ENCODE data around the gene UPK2.

The UPK2 gene

DNA sequence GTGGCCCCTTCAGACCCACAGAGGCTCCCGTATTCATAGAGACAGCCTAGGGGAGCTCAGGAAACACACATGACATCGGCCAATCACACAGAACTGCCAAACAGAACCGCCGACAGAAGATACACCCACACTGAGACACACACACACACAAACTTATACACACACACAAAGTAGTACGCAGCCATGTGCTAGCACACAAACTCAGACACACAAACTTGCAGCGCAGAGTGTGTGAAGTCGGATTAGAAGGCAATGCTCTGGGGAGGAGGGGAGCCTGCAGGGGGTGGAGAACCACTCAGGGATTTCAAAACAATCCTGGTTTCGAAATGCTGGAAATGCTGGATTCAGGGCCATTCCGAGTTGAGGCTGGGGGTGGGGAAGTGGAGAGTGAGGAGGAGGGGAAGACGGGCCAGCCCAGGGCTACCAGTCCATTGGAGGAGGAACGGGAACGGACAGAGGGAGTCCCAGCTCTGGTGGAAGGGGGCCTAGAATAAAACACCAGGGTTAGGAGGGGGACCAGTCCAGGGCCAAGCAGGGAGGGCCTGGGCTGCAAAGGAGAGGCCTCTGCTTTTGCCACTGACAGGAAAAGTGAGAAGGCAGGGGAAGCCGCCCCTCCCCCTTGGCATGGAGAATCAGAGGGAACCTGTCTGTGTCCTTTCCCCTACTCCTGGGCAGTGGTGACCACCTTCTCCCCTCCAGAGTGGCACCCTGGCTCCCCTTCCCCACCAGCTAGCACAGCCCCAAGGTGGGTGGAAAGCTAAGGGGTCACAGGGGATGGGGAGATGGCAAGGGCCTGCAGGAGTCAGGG, 34.8 kb upstream of the UPK2 start:
- Histone ChIP-seq H3K4me3 (replicated peaks; ENCODE audit: insufficient read depth, low read length) (no peak overlapping the region), H3K27me3 (ENCODE audit: insufficient read depth, poor library complexity, severe bottlenecking) (no peaks in the 10 kb centered on the region), H3K27ac (replicated peaks) (no peak overlapping the region)
- peak in 1 of 2 experiments; percentile 40 for DNase-seq (ENCODE audit: low read depth in 1 of 2, low spot score in 1 of 2)
- TF ChIP-seq SPI1 (IDR thresholded peaks at IDR 0.05; ENCODE audit: borderline replicate concordance, low read depth) = no peak
- TF ChIP-seq, protein P1, sequence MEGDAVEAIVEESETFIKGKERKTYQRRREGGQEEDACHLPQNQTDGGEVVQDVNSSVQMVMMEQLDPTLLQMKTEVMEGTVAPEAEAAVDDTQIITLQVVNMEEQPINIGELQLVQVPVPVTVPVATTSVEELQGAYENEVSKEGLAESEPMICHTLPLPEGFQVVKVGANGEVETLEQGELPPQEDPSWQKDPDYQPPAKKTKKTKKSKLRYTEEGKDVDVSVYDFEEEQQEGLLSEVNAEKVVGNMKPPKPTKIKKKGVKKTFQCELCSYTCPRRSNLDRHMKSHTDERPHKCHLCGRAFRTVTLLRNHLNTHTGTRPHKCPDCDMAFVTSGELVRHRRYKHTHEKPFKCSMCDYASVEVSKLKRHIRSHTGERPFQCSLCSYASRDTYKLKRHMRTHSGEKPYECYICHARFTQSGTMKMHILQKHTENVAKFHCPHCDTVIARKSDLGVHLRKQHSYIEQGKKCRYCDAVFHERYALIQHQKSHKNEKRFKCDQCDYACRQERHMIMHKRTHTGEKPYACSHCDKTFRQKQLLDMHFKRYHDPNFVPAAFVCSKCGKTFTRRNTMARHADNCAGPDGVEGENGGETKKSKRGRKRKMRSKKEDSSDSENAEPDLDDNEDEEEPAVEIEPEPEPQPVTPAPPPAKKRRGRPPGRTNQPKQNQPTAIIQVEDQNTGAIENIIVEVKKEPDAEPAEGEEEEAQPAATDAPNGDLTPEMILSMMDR (IDR thresholded peaks at IDR 0.05; ENCODE audit: insufficient read depth, low read length) = no peak
- TF ChIP-seq, protein P2, sequence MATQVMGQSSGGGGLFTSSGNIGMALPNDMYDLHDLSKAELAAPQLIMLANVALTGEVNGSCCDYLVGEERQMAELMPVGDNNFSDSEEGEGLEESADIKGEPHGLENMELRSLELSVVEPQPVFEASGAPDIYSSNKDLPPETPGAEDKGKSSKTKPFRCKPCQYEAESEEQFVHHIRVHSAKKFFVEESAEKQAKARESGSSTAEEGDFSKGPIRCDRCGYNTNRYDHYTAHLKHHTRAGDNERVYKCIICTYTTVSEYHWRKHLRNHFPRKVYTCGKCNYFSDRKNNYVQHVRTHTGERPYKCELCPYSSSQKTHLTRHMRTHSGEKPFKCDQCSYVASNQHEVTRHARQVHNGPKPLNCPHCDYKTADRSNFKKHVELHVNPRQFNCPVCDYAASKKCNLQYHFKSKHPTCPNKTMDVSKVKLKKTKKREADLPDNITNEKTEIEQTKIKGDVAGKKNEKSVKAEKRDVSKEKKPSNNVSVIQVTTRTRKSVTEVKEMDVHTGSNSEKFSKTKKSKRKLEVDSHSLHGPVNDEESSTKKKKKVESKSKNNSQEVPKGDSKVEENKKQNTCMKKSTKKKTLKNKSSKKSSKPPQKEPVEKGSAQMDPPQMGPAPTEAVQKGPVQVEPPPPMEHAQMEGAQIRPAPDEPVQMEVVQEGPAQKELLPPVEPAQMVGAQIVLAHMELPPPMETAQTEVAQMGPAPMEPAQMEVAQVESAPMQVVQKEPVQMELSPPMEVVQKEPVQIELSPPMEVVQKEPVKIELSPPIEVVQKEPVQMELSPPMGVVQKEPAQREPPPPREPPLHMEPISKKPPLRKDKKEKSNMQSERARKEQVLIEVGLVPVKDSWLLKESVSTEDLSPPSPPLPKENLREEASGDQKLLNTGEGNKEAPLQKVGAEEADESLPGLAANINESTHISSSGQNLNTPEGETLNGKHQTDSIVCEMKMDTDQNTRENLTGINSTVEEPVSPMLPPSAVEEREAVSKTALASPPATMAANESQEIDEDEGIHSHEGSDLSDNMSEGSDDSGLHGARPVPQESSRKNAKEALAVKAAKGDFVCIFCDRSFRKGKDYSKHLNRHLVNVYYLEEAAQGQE (IDR thresholded peaks at IDR 0.05; ENCODE audit: insufficient replicate concordance, low read depth) = no peak
- no peak for TF ChIP-seq GABPA (IDR thresholded peaks at IDR 0.05; ENCODE audit: low read depth)
- TF ChIP-seq POLR2AphosphoS5 (IDR thresholded peaks at IDR 0.05; ENCODE audit: low read depth) = no peak

DNA sequence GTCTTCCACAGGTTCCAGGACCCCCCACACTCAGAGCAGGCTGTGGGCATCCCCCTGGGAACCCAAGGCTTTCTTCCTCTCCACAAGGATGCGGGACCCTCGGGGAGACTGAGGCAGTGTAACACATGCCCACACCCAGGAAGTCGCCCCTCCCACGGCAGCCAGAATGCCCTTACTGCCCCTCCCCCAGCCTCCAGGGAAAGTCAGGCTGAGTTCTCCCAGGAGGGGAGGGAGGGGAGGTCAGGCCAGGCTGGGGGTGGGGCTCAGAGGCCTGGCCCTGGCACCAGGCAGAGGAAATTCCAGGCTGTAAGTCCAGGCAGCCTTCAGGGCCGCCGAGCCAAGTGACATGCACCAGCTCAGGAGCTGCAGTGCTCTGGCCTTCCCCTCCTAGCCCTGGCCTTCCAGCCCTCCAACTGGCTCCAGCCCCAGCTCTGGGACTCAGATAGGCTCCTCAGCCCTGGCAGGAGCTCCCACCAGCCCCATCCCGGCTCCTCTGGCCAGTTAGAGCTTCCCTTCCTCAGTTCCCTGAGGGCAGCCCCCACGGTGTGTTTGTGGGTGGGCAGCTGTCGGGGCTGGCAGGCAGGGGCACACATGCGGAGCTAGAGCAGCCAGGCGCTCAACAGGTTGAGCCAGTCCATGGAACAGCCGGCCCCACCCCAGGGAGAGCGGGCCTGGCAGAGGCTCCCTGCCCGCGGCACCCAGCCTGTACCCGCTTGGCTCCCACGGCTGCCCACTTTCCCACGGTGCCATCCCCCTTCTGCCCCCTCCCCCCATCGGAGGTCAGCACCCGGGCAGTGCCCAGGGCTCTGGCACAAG, 34.0 kb upstream of the UPK2 start:
- no peak for DNase-seq (ENCODE audit: low read depth in 1 of 2, low spot score in 1 of 2)
- H3K27me3 ChIP-seq (ENCODE audit: insufficient read depth, poor library complexity, severe bottlenecking) = no peaks in the 10 kb centered on the region
- H3K4me3 ChIP-seq (replicated peaks; ENCODE audit: insufficient read depth, low read length) = no peak overlapping the region
- TF ChIP-seq SPI1 (IDR thresholded peaks at IDR 0.05; ENCODE audit: borderline replicate concordance, low read depth) (no peak), POLR2AphosphoS5 (IDR thresholded peaks at IDR 0.05; ENCODE audit: low read depth) (no peak), GABPA (IDR thresholded peaks at IDR 0.05; ENCODE audit: low read depth) (no peak)
- TF ChIP-seq, protein P1 (IDR thresholded peaks at IDR 0.05; ENCODE audit: insufficient read depth, low read length) = no peak
- TF ChIP-seq, protein P2 (IDR thresholded peaks at IDR 0.05; ENCODE audit: insufficient replicate concordance, low read depth) = no peak
- no peak overlapping the region for H3K27ac ChIP-seq (replicated peaks)

DNA sequence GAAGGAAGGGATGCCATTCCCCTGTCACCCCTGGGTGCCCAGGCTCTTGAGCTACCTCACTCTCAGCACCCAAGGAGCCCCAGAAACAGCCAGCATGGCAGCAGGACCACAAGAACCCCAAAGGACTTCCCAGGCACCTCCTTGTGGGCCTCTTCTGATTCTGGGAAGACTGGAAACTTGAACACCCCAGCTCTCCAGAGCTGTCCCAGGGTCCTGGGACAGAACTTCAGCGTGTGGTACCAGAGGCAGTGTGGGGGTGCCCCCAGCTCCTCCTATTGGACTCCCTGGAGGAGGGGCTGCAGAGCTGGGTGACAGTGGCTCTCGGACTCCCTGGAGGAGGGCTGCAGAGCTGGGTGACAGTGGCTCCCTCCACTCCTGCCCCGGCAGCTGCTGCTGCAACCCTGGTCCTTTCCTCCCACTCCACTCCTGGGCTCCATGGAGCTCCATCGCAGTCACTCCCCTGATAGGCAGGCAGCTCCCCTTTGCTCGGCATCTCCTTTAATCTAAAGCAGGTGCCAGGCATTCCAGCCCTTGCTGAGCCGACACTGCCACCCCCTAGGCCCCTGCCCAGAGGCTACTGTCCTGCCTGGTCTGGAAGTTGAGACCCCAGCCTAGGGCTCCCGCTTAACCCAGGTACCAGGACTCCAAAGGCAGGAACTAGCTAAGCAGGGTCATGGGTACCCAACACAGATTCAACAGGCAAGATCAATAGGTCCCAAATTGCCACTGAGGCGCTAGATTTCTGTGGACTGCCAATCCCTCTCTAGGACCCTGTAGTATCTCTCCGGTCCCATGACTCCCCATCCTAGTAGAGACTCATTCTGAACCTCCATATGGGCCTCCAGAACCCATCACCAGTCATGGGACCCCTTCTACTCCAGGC, 33.1 kb upstream of the UPK2 start:
- H3K4me3 ChIP-seq (replicated peaks; ENCODE audit: insufficient read depth, low read length) = no peak overlapping the region
- DNase-seq (ENCODE audit: low read depth in 1 of 2, low spot score in 1 of 2) = no peak
- H3K27me3 ChIP-seq (ENCODE audit: insufficient read depth, poor library complexity, severe bottlenecking) = no peaks in the 10 kb centered on the region
- TF ChIP-seq, protein P1 (IDR thresholded peaks at IDR 0.05; ENCODE audit: insufficient read depth, low read length) = no peak
- TF ChIP-seq POLR2AphosphoS5 (IDR thresholded peaks at IDR 0.05; ENCODE audit: low read depth) (no peak), SPI1 (IDR thresholded peaks at IDR 0.05; ENCODE audit: borderline replicate concordance, low read depth) (no peak), GABPA (IDR thresholded peaks at IDR 0.05; ENCODE audit: low read depth) (no peak)
- TF ChIP-seq, protein P2 (IDR thresholded peaks at IDR 0.05; ENCODE audit: insufficient replicate concordance, low read depth) = no peak
- no peak overlapping the region for H3K27ac ChIP-seq (replicated peaks)

Measured in HL-60 (cell line).